ENCODE data around the gene MRGPRF.

GRCh38 chr11:68970921-68971636 lies 42.0 kb downstream of the MRGPRF start:
- TF ChIP-seq CTCF (conservative IDR thresholded peaks at IDR 0.05), result no peak
- no peak for TF ChIP-seq EZH2 (IDR thresholded peaks at IDR 0.05; ENCODE audit: low read depth)

Measured in PC-9 (cell line).